ENCODE results near the gene CHID1.

DNA sequence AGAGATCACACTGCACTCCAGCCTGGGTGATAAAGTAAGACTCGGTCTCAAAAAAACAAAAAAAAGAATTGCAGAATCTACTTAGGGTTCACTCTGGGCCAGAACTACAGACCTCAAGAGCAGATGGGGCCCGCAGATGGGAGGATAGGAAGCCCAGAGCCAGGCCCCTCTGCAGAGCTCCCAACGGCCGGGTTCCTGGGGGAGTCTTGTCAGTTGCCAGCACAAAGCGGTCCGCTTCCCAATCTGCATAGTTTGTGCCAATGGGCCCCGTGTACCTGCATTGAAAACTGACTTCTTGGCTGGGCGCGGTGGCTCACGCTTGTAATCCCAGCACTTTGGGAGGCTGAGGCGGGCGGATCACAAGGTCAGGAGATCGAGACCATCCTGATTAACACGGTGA lies 1.7 kb upstream of the CHID1 start:
- TF ChIP-seq, protein P1, sequence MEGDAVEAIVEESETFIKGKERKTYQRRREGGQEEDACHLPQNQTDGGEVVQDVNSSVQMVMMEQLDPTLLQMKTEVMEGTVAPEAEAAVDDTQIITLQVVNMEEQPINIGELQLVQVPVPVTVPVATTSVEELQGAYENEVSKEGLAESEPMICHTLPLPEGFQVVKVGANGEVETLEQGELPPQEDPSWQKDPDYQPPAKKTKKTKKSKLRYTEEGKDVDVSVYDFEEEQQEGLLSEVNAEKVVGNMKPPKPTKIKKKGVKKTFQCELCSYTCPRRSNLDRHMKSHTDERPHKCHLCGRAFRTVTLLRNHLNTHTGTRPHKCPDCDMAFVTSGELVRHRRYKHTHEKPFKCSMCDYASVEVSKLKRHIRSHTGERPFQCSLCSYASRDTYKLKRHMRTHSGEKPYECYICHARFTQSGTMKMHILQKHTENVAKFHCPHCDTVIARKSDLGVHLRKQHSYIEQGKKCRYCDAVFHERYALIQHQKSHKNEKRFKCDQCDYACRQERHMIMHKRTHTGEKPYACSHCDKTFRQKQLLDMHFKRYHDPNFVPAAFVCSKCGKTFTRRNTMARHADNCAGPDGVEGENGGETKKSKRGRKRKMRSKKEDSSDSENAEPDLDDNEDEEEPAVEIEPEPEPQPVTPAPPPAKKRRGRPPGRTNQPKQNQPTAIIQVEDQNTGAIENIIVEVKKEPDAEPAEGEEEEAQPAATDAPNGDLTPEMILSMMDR (conservative IDR thresholded peaks at IDR 0.05; ENCODE audit: low read length), result no peak
- TF ChIP-seq EZH2phosphoT487 (IDR thresholded peaks at IDR 0.05; ENCODE audit: borderline replicate concordance, low read depth, low read length), result no peak

Measured in OCI-LY7 (cell line).